NT2/D1 (cell line): ENCODE results near the gene HOXB8.

Experiments used
- DNase-seq: peaks from one replicate; pipeline ENCODE4 v3.0.0-alpha.2; 2011; ENCODE audit warnings: low read depth, low spot score
- H3K27me3 ChIP-seq: 2 replicates; pipeline ENCODE4 v1.6.0; 2011; ENCODE audit warnings: mild to moderate bottlenecking; ENCODE audit not compliant: insufficient read length, insufficient read depth
- H3K36me3 ChIP-seq: 2 replicates; pipeline ENCODE4 v1.6.1; 2011; ENCODE audit warnings: mild to moderate bottlenecking, low read length, mixed read lengths; ENCODE audit not compliant: insufficient read depth, insufficient read length
- H3K4me1 ChIP-seq: 2 replicates; pipeline ENCODE4 v1.5.1; 2011; ENCODE audit not compliant: insufficient read depth, insufficient read length
- H3K4me3 ChIP-seq: 2 replicates; pipeline ENCODE4 v1.5.1; 2011; ENCODE audit warnings: low read depth; ENCODE audit not compliant: insufficient read length
- H3K9ac ChIP-seq: 2 replicates; pipeline ENCODE4 v1.6.0; 2011; ENCODE audit warnings: low read depth; ENCODE audit not compliant: insufficient read length
- H3K9me3 ChIP-seq: 2 replicates; pipeline ENCODE4 v1.5.1; 2011; ENCODE audit warnings: mild to moderate bottlenecking, low read length; ENCODE audit not compliant: insufficient read depth
- SUZ12 ChIP-seq: IDR thresholded peaks from 2 replicates; pipeline ENCODE4 v1.6.1; 2011; ENCODE audit not compliant: insufficient read length, insufficient read depth; ENCODE audit errors: extremely low read depth
- YY1 ChIP-seq: IDR thresholded peaks from 2 replicates; pipeline ENCODE4 v1.6.1; 2011; ENCODE audit not compliant: insufficient read length, insufficient read depth
- ZNF274 ChIP-seq: IDR thresholded peaks from 2 replicates; pipeline ENCODE4 v1.6.1; 2011; ENCODE audit warnings: mild to moderate bottlenecking, low read depth, low read length

The HOXB8 gene

GRCh38 chr17:48609759-48610281, 5.3 kb downstream of the HOXB8 start:
- no peak overlapping the region for H3K9ac ChIP-seq
- peaks cover 98% of the 10 kb centered on the region for H3K27me3 ChIP-seq

DNA sequence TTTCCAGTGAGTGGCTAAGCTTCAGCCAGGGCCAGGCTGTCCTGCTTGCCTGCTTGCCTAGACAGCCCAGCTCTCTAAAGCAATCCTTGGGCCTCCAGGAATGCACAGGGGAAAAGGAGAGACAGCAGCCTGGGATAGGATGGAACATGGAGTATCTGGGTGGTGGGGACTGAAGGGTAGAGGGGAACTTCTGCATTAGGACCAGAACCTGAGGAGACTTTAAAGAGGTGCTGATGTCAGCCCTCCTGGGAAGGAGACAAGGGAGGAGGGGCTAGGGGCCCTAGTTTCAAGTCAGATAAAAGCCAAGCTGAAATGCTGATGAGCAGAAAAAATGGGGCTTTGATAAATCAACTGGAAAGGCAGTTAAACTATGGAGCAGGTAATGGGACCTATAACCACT, 6.1 kb downstream of the HOXB8 start:
- H3K4me1 ChIP-seq, result peaks cover 7% of the 10 kb centered on the region
- no peaks in the 10 kb centered on the region for H3K36me3 ChIP-seq
- H3K27me3 ChIP-seq, result peaks cover 98% of the 10 kb centered on the region
- DNase-seq, result no peak
- TF ChIP-seq SUZ12 (no peak), ZNF274 (no peak), YY1 (no peak)
- no peak overlapping the region for H3K9ac ChIP-seq
- no peak overlapping the region for H3K4me3 ChIP-seq
- H3K9me3 ChIP-seq, result no peaks in the 10 kb centered on the region

More at GRCh38 chr17:48609759-48610281, 5.3 kb downstream of the HOXB8 start:
- Histone ChIP-seq H3K36me3 (no peaks in the 10 kb centered on the region), H3K4me1 (peaks cover 5% of the 10 kb centered on the region), H3K9me3 (no peaks in the 10 kb centered on the region), H3K4me3 (peak overlapping the region; percentile 46)
- no peak for DNase-seq
- no peak for TF ChIP-seq SUZ12
- no peak for TF ChIP-seq YY1
- TF ChIP-seq ZNF274, result no peak

DNA sequence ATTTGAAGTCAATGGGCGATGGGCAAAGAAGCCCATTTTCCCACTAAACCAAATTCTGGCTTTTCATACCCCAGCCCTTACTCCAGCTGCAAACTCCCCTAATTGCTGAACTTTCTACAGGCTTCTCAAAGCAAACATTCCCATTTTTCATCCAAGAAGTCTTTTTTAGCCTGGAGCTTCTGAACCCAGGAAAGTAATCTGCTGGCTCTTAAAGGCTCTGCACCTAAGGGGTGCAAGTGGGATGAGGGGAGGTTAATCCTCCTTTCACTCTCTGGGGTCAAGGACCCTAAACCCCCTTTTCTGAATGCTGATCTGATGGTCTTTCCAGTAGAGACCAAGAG, 6.6 kb downstream of the HOXB8 start:
- Histone ChIP-seq H3K9ac (no peak overlapping the region), H3K27me3 (peaks cover 98% of the 10 kb centered on the region)

GRCh38 chr17:48606892-48607614, 8.0 kb downstream of the HOXB8 start:
- Histone ChIP-seq H3K4me1 (peaks cover 12% of the 10 kb centered on the region), H3K36me3 (no peaks in the 10 kb centered on the region), H3K9me3 (no peaks in the 10 kb centered on the region), H3K9ac (no peak overlapping the region), H3K27me3 (peaks cover 99% of the 10 kb centered on the region), H3K4me3 (no peak overlapping the region)
- no peak for TF ChIP-seq YY1
- no peak for TF ChIP-seq ZNF274
- no peak for DNase-seq

More for the DNA sequence above, 6.6 kb downstream of the HOXB8 start:
- H3K36me3 ChIP-seq, result no peaks in the 10 kb centered on the region
- TF ChIP-seq YY1 (no peak), ZNF274 (no peak), SUZ12 (no peak)
- H3K4me1 ChIP-seq, result peaks cover 12% of the 10 kb centered on the region
- H3K4me3 ChIP-seq, result no peak overlapping the region
- H3K9me3 ChIP-seq, result no peaks in the 10 kb centered on the region
- no peak for DNase-seq

DNA sequence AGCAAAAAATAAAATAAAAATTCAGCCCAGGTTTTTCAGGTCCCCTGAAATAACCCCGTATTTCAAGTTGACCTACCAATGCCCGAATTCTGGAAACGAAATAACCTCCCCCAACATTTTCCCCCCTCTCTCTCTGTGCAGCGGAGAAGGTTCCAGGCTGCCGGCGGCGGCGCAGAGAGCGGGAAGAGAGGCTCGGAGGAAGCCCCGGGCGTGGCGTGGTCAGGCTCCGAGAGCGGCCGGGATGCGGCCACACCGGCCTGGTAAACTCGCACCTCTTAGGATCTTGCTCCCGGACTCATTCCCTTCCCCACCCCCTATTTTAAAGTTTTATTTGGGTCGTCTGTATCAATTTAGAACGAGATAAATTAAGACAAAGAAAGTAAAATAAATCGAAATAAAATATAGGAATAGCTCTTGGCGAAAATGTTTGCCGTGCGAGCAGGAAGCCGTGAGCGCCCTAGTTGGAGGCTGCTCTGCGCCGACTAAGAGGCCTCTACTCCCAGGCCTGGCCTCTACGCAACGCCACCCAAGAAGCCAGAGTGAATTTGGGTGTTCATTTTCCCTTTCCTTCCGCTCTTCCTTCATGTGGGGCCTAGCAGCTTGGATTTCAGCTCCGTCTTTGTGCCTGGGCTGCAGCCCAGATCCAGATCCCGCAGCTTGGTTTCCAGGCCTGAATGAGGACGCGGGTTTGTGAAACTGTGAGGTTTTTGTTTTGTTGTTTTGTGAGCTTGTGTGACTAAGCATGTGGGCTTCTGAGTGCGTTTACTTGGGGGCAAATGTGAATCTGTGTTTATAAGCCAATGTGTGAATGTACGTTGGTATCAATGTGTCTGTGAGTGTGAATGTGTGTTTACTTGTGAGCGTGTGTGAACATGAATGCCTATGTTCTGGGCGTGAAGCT, 8.9 kb downstream of the HOXB8 start:
- DNase-seq, result no peak
- no peaks in the 10 kb centered on the region for H3K36me3 ChIP-seq
- H3K4me3 ChIP-seq, result no peak overlapping the region
- H3K9me3 ChIP-seq, result no peaks in the 10 kb centered on the region
- no peak overlapping the region for H3K9ac ChIP-seq
- peaks cover 6% of the 10 kb centered on the region for H3K4me1 ChIP-seq
- TF ChIP-seq ZNF274, result no peak
- no peak for TF ChIP-seq YY1
- TF ChIP-seq SUZ12, result no peak
- peaks cover 99% of the 10 kb centered on the region for H3K27me3 ChIP-seq

- Histone ChIP-seq H3K9me3 (no peaks in the 10 kb centered on the region), H3K4me3 (no peak overlapping the region), H3K27me3 (peaks cover 99% of the 10 kb centered on the region), H3K36me3 (no peaks in the 10 kb centered on the region), H3K4me1 (peaks cover 6% of the 10 kb centered on the region), H3K9ac (no peak overlapping the region)
- DNase-seq, result no peak
- TF ChIP-seq SUZ12 (no peak), ZNF274 (no peak), YY1 (no peak)
Observed at GRCh38 chr17:48605409-48605919, 9.6 kb downstream of the HOXB8 start.

DNA sequence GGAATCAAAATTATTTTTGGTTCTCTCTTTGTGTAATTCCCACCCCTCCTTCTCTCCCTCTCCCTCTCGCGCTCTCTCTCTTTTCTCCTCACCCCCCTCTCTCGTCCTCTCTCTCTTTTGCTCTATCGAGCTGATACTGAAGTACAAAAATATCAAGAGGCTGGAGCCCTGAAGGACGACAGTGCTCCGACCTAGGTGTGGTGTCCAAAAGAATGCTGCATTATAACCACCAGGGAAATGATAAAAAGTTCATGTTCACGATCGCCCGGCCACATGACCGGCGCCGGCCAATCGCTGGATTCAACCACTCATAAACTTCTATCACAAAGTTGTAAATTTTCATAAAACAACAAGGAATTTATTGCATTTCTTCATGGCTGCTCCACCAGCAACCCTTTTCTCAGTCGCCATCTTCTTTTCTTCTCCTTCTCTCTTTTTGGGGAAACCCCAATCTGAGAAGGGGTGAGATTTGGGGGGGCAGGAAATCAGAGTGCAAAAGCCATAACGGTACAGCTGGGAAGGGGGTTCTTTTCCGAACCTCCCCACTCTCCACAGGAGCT, 10.2 kb downstream of the HOXB8 start, which contains the start of gene HOXB6:
TSS of gene HOXB6 (minus strand) at position 217 of the 560 bp plus-strand sequence. CDS start 6,836 bp downstream, outside the sequence.
- Histone ChIP-seq H3K9me3 (no peaks in the 10 kb centered on the region), H3K9ac (no peak within 1 kb of the TSS), H3K4me1 (peaks cover 6% of the 10 kb centered on the region), H3K4me3 (no peak within 1 kb of the TSS), H3K27me3 (peaks cover 99% of the 10 kb centered on the region), H3K36me3 (no peaks in the 10 kb centered on the region)
- TF ChIP-seq ZNF274 (no peak), SUZ12 (peak; percentile 35)
- DNase-seq, result no peak
